Breast epithelium (tissue), 4 donors: ENCODE results near the gene CD93. TPM values are rescaled to one million over a fixed set of nuclear protein-coding genes. Genes with fewer than 3 reads are reported as not detected.
A peak's percentile ranks its signal among the peaks of the same experiment; 100 is the strongest.

Source experiments
- DNase-seq, 2 donors: peaks; one replicate each; pipeline ENCODE4 v3.0.0-alpha.2; 2019; ENCODE audit warnings: low spot score in 2 of 2
- H3K27ac ChIP-seq, 2 donors: fragments of 200-600 bp; sonication (generic) in 1 of 2; one replicate each; pipeline ENCODE4 v1.5.1; 2016 to 2019; ENCODE audit warnings: mild to moderate bottlenecking in 1 of 2
- H3K27me3 ChIP-seq, 2 donors: fragments of 200-600 bp; sonication (generic) in 1 of 2; one replicate each; pipeline versions ENCODE4 v1.5.1 to v1.6.0; 2017 to 2019; ENCODE audit warnings: control low read depth in 1 of 2, mild to moderate bottlenecking in 1 of 2
- H3K36me3 ChIP-seq: fragments of 200-600 bp; one replicate; pipeline ENCODE4 v1.5.1; 2019
- H3K4me1 ChIP-seq, 2 donors: fragments of 200-600 bp; sonication (generic); one replicate each; pipeline ENCODE4 v1.5.1; 2016 to 2019; ENCODE audit warnings: control low read depth in 1 of 2
- H3K4me3 ChIP-seq, 3 donors: fragments of 200-600 bp; sonication (generic); 1 replicate in 2 of 3; 2 replicates in 1 of 3; pipeline ENCODE4 v1.5.1; 2016 to 2019; ENCODE audit warnings: mild to moderate bottlenecking in 3 of 3, moderate library complexity in 2 of 3
- H3K9me3 ChIP-seq, 2 donors: fragments of 200-600 bp; sonication (generic) in 1 of 2; one replicate each; pipeline ENCODE4 v1.5.1; 2016 to 2019; ENCODE audit warnings: control low read depth in 1 of 2
- POLR2A ChIP-seq: fragments of 450-650 bp; IDR thresholded peaks from one replicate; pipeline ENCODE4 v1.6.1; 2016; ENCODE audit warnings: antibody characterized with exemption, mild to moderate bottlenecking, moderate library complexity
- POLR2AphosphoS5 ChIP-seq, 3 donors: sonication (generic); formaldehyde crosslinking; IDR thresholded peaks; one replicate each; pipeline ENCODE4 v1.6.1; 2017; ENCODE audit warnings: antibody characterized with exemption in 3 of 3
- intact Hi-C: fragments of 100-400 bp; cut with DNase I; formaldehyde crosslinking; loops from one replicate; pipeline ENCODE4 v1.15.1; 2023; ENCODE audit warnings: low total_unique reads
- total RNA-seq, 3 donors: library from RNA; depleted of rRNA; stranded (reverse); fragments of >200 nt; gene quantifications; one replicate each; pipeline ENCODE4 v1.1.0, GENCODE V29; 2016
- TF ChIP-seq, protein P1 (sequence below), 3 donors: fragments of 450-650 bp; IDR thresholded peaks; one replicate each; pipeline ENCODE4 v1.5.1; 2016 to 2017; ENCODE audit warnings: antibody characterized with exemption in 3 of 3, mild to moderate bottlenecking in 3 of 3, moderate library complexity in 3 of 3

CD93 gene
- 10 to 100 TPM; 19.2 to 64.9 (median 36.5) TPM for total RNA-seq

DNA sequence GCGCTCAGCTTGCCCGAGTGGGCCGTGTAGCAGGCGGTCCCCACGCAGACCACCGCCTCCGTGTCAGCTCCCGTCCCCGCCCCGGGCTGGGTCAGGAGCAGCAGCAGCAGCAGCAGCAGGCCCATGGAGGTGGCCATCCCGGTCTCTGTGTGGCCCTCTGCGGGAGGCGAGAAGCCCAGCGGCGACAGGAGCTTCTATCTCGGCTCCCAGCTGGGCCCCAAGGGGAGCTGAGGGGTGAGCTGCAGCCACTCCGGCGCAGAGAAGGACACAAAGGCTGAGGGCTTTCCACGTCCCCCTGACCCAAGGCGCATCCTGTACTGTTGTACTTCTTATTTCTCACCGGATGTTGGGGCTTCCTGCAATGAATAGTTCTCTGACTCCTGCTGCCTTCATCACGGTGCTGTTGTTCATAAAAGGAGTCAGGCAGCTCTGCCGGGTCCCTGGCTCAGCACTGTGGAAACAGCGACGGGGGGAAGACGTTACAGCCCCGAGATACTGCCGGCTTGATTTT lies at the start of gene CD93:
TSS of gene CD93 (minus strand) at position 269 of the 511 bp plus-strand sequence. CDS start at position 137, 132 bp downstream.
- DNase-seq: no peak

DNA sequence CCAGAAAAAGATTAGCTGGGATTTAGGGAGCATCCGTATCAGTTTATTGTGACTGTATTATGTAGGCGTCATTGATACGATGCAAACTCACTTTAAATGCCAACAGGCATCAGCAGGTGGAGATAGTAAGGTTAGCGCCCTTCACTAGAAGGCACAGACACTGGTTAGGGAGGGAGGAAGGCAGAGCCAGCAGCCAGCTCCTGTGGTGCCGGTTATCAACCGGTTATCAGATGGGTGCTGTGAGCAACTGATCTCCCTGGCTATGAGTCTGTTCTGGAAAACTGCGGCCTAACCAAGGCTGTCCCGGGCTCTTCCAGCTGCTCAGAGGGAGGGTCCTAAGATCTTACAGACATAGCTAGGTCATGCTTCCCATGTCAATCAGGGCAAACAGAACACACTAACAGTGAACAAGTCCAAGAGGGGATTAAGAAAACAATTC lies 47.5 kb upstream of the CD93 start:
- TF ChIP-seq, protein P1, sequence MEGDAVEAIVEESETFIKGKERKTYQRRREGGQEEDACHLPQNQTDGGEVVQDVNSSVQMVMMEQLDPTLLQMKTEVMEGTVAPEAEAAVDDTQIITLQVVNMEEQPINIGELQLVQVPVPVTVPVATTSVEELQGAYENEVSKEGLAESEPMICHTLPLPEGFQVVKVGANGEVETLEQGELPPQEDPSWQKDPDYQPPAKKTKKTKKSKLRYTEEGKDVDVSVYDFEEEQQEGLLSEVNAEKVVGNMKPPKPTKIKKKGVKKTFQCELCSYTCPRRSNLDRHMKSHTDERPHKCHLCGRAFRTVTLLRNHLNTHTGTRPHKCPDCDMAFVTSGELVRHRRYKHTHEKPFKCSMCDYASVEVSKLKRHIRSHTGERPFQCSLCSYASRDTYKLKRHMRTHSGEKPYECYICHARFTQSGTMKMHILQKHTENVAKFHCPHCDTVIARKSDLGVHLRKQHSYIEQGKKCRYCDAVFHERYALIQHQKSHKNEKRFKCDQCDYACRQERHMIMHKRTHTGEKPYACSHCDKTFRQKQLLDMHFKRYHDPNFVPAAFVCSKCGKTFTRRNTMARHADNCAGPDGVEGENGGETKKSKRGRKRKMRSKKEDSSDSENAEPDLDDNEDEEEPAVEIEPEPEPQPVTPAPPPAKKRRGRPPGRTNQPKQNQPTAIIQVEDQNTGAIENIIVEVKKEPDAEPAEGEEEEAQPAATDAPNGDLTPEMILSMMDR (IDR thresholded peaks at IDR 0.05): no peak
- no peak for TF ChIP-seq POLR2AphosphoS5 (IDR thresholded peaks at IDR 0.05)
- Histone ChIP-seq H3K36me3 (no peaks in the 10 kb centered on the region), H3K27me3 (no peaks in the 10 kb centered on the region), H3K4me3 (no peak overlapping the region), H3K4me1 (no peaks in the 10 kb centered on the region), H3K27ac (peak overlapping the region in 1 of 2 donors; percentile 20), H3K9me3 (no peaks in the 10 kb centered on the region)
- peak in 1 of 2 donors; percentile 6 for DNase-seq
- intact Hi-C loops: no loop called here

More for the DNA sequence above, at the start of gene CD93:
- intact Hi-C loops: no loop called here
- H3K9me3 ChIP-seq: no peaks in the 10 kb centered on the region
- TF ChIP-seq POLR2A (no peak), POLR2AphosphoS5 (IDR thresholded peaks at IDR 0.05) (peak in 1 of 3 donors; percentile 5)
- TF ChIP-seq, protein P1 (IDR thresholded peaks at IDR 0.05): no peak
- no peaks in the 10 kb centered on the region for H3K4me1 ChIP-seq
- peak within 1 kb of the TSS; percentile 65 to 92 for H3K27ac ChIP-seq
- H3K27me3 ChIP-seq: no peaks in the 10 kb centered on the region
- H3K4me3 ChIP-seq: peak within 1 kb of the TSS; percentile 33 to 59 (median 35)
- H3K36me3 ChIP-seq: no peaks in the 10 kb centered on the region

GRCh38 chr20:23132930-23133559 lies 46.9 kb upstream of the CD93 start:
- TF ChIP-seq, protein P1 (IDR thresholded peaks at IDR 0.05): no peak
- TF ChIP-seq POLR2A (no peak), POLR2AphosphoS5 (IDR thresholded peaks at IDR 0.05) (no peak)
- Histone ChIP-seq H3K27ac (peak overlapping the region; percentile 10 to 52), H3K9me3 (no peaks in the 10 kb centered on the region), H3K27me3 (no peaks in the 10 kb centered on the region), H3K4me1 (no peaks in the 10 kb centered on the region), H3K4me3 (no peak overlapping the region), H3K36me3 (no peaks in the 10 kb centered on the region)
- DNase-seq: peak in 1 of 2 donors; percentile 35
- intact Hi-C loops: no loop called here

- no peaks in the 10 kb centered on the region for H3K36me3 ChIP-seq
- peak overlapping the region; percentile 10 to 52 for H3K27ac ChIP-seq
- intact Hi-C loops: no loop called here
- no peaks in the 10 kb centered on the region for H3K27me3 ChIP-seq
- no peak overlapping the region for H3K4me3 ChIP-seq
- no peak for TF ChIP-seq POLR2A
- TF ChIP-seq, protein P1 (IDR thresholded peaks at IDR 0.05): no peak
- TF ChIP-seq POLR2AphosphoS5 (IDR thresholded peaks at IDR 0.05): no peak
- H3K9me3 ChIP-seq: no peaks in the 10 kb centered on the region
- no peaks in the 10 kb centered on the region for H3K4me1 ChIP-seq
- no peak for DNase-seq
Measured at GRCh38 chr20:23132293-23132929, 46.3 kb upstream of the CD93 start.

- intact Hi-C loops: no loop called here
- Histone ChIP-seq H3K27ac (peak overlapping the region in 1 of 2 donors; percentile 52), H3K4me1 (no peaks in the 10 kb centered on the region), H3K36me3 (no peaks in the 10 kb centered on the region), H3K9me3 (no peaks in the 10 kb centered on the region), H3K4me3 (no peak overlapping the region), H3K27me3 (no peaks in the 10 kb centered on the region)
- no peak for TF ChIP-seq POLR2A
- TF ChIP-seq, protein P1 (IDR thresholded peaks at IDR 0.05): no peak
- no peak for TF ChIP-seq POLR2AphosphoS5 (IDR thresholded peaks at IDR 0.05)
- no peak for DNase-seq
Measured at GRCh38 chr20:23131766-23132165, 45.6 kb upstream of the CD93 start.
